ENCODE data around the gene HES1.

HES1 gene

GRCh38 chr3:194167480-194168282, 31.7 kb downstream of the HES1 start:
- Histone ChIP-seq H3K9me3 (ENCODE audit: control insufficient read depth, low read length) (no peaks in the 10 kb centered on the region), H2AFZ (peak overlapping the region; percentile 54), H3K4me2 (ENCODE audit: low read length) (peak overlapping the region; percentile 52), H3K79me2 (no peaks in the 10 kb centered on the region), H3K9ac (no peak overlapping the region), H3K4me1 (peaks cover 92% of the 10 kb centered on the region), H3K27ac (peak overlapping the region; percentile 97), H3K27me3 (ENCODE audit: control insufficient read depth, insufficient read depth, low read length) (no peaks in the 10 kb centered on the region), H3K36me3 (ENCODE audit: control insufficient read depth, insufficient read depth, low read length) (no peaks in the 10 kb centered on the region), H3K4me3 (ENCODE audit: low read depth, low read length) (no peak overlapping the region)
- TF ChIP-seq, protein P1, sequence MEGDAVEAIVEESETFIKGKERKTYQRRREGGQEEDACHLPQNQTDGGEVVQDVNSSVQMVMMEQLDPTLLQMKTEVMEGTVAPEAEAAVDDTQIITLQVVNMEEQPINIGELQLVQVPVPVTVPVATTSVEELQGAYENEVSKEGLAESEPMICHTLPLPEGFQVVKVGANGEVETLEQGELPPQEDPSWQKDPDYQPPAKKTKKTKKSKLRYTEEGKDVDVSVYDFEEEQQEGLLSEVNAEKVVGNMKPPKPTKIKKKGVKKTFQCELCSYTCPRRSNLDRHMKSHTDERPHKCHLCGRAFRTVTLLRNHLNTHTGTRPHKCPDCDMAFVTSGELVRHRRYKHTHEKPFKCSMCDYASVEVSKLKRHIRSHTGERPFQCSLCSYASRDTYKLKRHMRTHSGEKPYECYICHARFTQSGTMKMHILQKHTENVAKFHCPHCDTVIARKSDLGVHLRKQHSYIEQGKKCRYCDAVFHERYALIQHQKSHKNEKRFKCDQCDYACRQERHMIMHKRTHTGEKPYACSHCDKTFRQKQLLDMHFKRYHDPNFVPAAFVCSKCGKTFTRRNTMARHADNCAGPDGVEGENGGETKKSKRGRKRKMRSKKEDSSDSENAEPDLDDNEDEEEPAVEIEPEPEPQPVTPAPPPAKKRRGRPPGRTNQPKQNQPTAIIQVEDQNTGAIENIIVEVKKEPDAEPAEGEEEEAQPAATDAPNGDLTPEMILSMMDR (IDR thresholded peaks at IDR 0.05) = no peak

- H2AFZ ChIP-seq = no peak overlapping the region
- H3K4me1 ChIP-seq = peaks cover 88% of the 10 kb centered on the region
- TF ChIP-seq, protein P1 (IDR thresholded peaks at IDR 0.05) = no peak
- H3K36me3 ChIP-seq (ENCODE audit: control insufficient read depth, insufficient read depth, low read length) = no peaks in the 10 kb centered on the region
- peak overlapping the region; percentile 56 for H3K4me2 ChIP-seq (ENCODE audit: low read length)
- peak overlapping the region; percentile 16 for H3K9ac ChIP-seq
- no peaks in the 10 kb centered on the region for H3K27me3 ChIP-seq (ENCODE audit: control insufficient read depth, insufficient read depth, low read length)
- H3K4me3 ChIP-seq (ENCODE audit: low read depth, low read length) = peak overlapping the region; percentile 0
- peak overlapping the region; percentile 97 for H3K27ac ChIP-seq
- H3K79me2 ChIP-seq = no peaks in the 10 kb centered on the region
- H3K9me3 ChIP-seq (ENCODE audit: control insufficient read depth, low read length) = no peaks in the 10 kb centered on the region
Measured at GRCh38 chr3:194168994-194169393, 33.0 kb downstream of the HES1 start.

- peak overlapping the region; percentile 56 for H3K4me2 ChIP-seq (ENCODE audit: low read length)
- no peaks in the 10 kb centered on the region for H3K79me2 ChIP-seq
- no peaks in the 10 kb centered on the region for H3K9me3 ChIP-seq (ENCODE audit: control insufficient read depth, low read length)
Measured at GRCh38 chr3:194169595-194169994, 33.6 kb downstream of the HES1 start.

GRCh38 chr3:194170793-194171192, 34.8 kb downstream of the HES1 start:
- H3K9me3 ChIP-seq (ENCODE audit: control insufficient read depth, low read length) = no peaks in the 10 kb centered on the region
- no peaks in the 10 kb centered on the region for H3K36me3 ChIP-seq (ENCODE audit: control insufficient read depth, insufficient read depth, low read length)
- peak overlapping the region; percentile 56 for H3K4me2 ChIP-seq (ENCODE audit: low read length)
- H3K9ac ChIP-seq = no peak overlapping the region
- TF ChIP-seq, protein P1 (IDR thresholded peaks at IDR 0.05) = no peak
- peaks cover 77% of the 10 kb centered on the region for H3K4me1 ChIP-seq
- H2AFZ ChIP-seq = no peak overlapping the region
- no peaks in the 10 kb centered on the region for H3K27me3 ChIP-seq (ENCODE audit: control insufficient read depth, insufficient read depth, low read length)
- no peaks in the 10 kb centered on the region for H3K79me2 ChIP-seq
- peak overlapping the region; percentile 20 for H3K4me3 ChIP-seq (ENCODE audit: low read depth, low read length)
- peak overlapping the region; percentile 97 for H3K27ac ChIP-seq

More at GRCh38 chr3:194169595-194169994, 33.6 kb downstream of the HES1 start:
- H3K4me1 ChIP-seq = peaks cover 85% of the 10 kb centered on the region
- H3K9ac ChIP-seq = peak overlapping the region; percentile 63
- TF ChIP-seq, protein P1 (IDR thresholded peaks at IDR 0.05) = no peak
- H3K4me3 ChIP-seq (ENCODE audit: low read depth, low read length) = peak overlapping the region; percentile 20
- H3K36me3 ChIP-seq (ENCODE audit: control insufficient read depth, insufficient read depth, low read length) = no peaks in the 10 kb centered on the region
- peak overlapping the region; percentile 23 for H2AFZ ChIP-seq
- H3K27ac ChIP-seq = peak overlapping the region; percentile 97
- H3K27me3 ChIP-seq (ENCODE audit: control insufficient read depth, insufficient read depth, low read length) = no peaks in the 10 kb centered on the region
